Astrocyte (in vitro differentiated cells and primary cell): ENCODE measurements around the gene MFSD1. TPM values are rescaled to one million over a fixed set of nuclear protein-coding genes. Genes with fewer than 3 reads are reported as not detected.

Source experiments
- DNase-seq: peaks from one replicate; pipeline ENCODE4 v3.0.0-alpha.2; 2010; ENCODE audit warnings: low read depth
- FAIRE-seq: peaks from 2 replicates; lab custom pipeline; 2011; peaks lifted over from hg19 to GRCh38; lab: Jason Lieb, UNC
- H2AFZ ChIP-seq: 2 replicates; pipeline ENCODE4 v1.6.0; 2012; ENCODE audit warnings: low read depth, low read length, inconsistent platforms
- H3K27ac ChIP-seq: 2 replicates; pipeline ENCODE4 v1.5.1; 2011; ENCODE audit warnings: low read depth, low read length, inconsistent platforms
- H3K27me3 ChIP-seq: 2 replicates; pipeline ENCODE4 v1.6.0; 2011; ENCODE audit warnings: low read length, inconsistent platforms; ENCODE audit not compliant: insufficient read depth
- H3K36me3 ChIP-seq: 2 replicates; pipeline ENCODE4 v1.5.1; 2011; ENCODE audit warnings: low read length, inconsistent platforms; ENCODE audit not compliant: insufficient read depth
- H3K4me1 ChIP-seq: 2 replicates; pipeline ENCODE4 v1.5.1; 2011; ENCODE audit warnings: low read length, inconsistent platforms; ENCODE audit not compliant: insufficient read depth
- H3K4me2 ChIP-seq: 2 replicates; pipeline ENCODE4 v1.6.0; 2012; ENCODE audit warnings: low read length, inconsistent platforms
- H3K4me3 ChIP-seq: 2 replicates; pipeline ENCODE4 v1.5.1; 2011; ENCODE audit warnings: low read depth, mild to moderate bottlenecking, low read length, inconsistent platforms; ENCODE audit not compliant: insufficient read depth
- H3K79me2 ChIP-seq: 2 replicates; pipeline ENCODE4 v1.6.0; 2012; ENCODE audit warnings: mild to moderate bottlenecking, low read length, inconsistent platforms; ENCODE audit not compliant: insufficient read depth
- H3K9ac ChIP-seq: 2 replicates; pipeline ENCODE4 v1.6.0; 2012; ENCODE audit warnings: mild to moderate bottlenecking, low read length, inconsistent platforms
- H3K9me3 ChIP-seq: 2 replicates; pipeline ENCODE4 v1.5.1; 2012; ENCODE audit warnings: low read depth, mild to moderate bottlenecking, low read length, inconsistent platforms; ENCODE audit not compliant: insufficient read depth
- H4K20me1 ChIP-seq: 2 replicates; pipeline ENCODE4 v1.6.0; 2012; ENCODE audit warnings: low read length, inconsistent platforms; ENCODE audit not compliant: insufficient read depth
- H3K27ac Mint-ChIP-seq: one replicate; pipeline ENCODE4 v1.8.0; 2021; ENCODE audit warnings: mild to moderate bottlenecking, mixed read lengths; ENCODE audit not compliant: unreplicated experiment
- H3K27me3 Mint-ChIP-seq: one replicate; pipeline ENCODE4 v1.8.0; 2021; ENCODE audit warnings: low read depth, mixed read lengths; ENCODE audit not compliant: unreplicated experiment
- H3K36me3 Mint-ChIP-seq: one replicate; pipeline ENCODE4 v1.8.0; 2021; ENCODE audit warnings: low read depth, mixed read lengths; ENCODE audit not compliant: unreplicated experiment
- H3K4me1 Mint-ChIP-seq: one replicate; pipeline ENCODE4 v1.8.0; 2021; ENCODE audit warnings: low read depth, mixed read lengths; ENCODE audit not compliant: unreplicated experiment
- H3K4me3 Mint-ChIP-seq: one replicate; pipeline ENCODE4 v1.8.0; 2021; ENCODE audit warnings: mild to moderate bottlenecking, moderate library complexity, mixed read lengths; ENCODE audit not compliant: unreplicated experiment
- H3K9me3 Mint-ChIP-seq: one replicate; pipeline ENCODE4 v1.8.0; 2021; ENCODE audit warnings: mild to moderate bottlenecking, mixed read lengths; ENCODE audit not compliant: unreplicated experiment
- EZH2 ChIP-seq: IDR thresholded peaks from 2 replicates; pipeline ENCODE4 v1.6.1; 2012; ENCODE audit warnings: mild to moderate bottlenecking, low read length, inconsistent platforms; ENCODE audit not compliant: insufficient read depth
- total RNA-seq: library from RNA; stranded (reverse); gene quantifications from 2 replicates; pipeline ENCODE4 v1.2.1, GENCODE V29; 2021
- TF ChIP-seq, protein P1 (sequence below): IDR thresholded peaks from 2 replicates; pipeline ENCODE4 v1.5.1; 2011; ENCODE audit warnings: low read depth, mild to moderate bottlenecking, inconsistent platforms, low read length, moderate library complexity; ENCODE audit not compliant: insufficient read depth

Gene MFSD1
- total RNA-seq, 1 donor from 2014 or later: 62.2 TPM

DNA sequence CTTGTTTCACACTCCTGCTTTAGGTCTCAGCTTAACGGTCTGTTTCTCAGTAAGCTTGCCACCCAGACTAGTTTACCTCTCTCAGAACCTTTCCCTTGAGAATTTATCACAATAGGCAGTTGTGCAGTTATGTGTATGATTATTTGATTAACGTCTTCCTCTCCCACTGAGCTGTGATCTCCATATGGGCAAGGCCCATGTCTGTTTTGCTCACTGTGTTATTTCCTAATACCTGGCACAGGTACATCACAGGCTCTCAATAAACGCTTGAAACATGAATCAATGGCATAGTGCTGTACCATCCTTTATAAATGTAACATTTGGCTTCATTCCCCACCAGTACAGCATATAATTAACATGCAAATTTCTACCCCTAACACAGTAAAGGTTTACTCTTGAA, 40.5 kb upstream of the MFSD1 start:
- Histone ChIP-seq H3K27ac (no peak overlapping the region), H3K4me1 (peaks cover 5% of the 10 kb centered on the region), H3K9me3 (no peaks in the 10 kb centered on the region), H3K9ac (no peak overlapping the region), H3K27me3 (no peaks in the 10 kb centered on the region), H3K4me3 (no peak overlapping the region), H3K79me2 (no peaks in the 10 kb centered on the region), H3K36me3 (no peaks in the 10 kb centered on the region), H2AFZ (no peak overlapping the region), H4K20me1 (no peaks in the 10 kb centered on the region), H3K4me2 (no peak overlapping the region)
- TF ChIP-seq EZH2: no peak
- TF ChIP-seq, protein P1, sequence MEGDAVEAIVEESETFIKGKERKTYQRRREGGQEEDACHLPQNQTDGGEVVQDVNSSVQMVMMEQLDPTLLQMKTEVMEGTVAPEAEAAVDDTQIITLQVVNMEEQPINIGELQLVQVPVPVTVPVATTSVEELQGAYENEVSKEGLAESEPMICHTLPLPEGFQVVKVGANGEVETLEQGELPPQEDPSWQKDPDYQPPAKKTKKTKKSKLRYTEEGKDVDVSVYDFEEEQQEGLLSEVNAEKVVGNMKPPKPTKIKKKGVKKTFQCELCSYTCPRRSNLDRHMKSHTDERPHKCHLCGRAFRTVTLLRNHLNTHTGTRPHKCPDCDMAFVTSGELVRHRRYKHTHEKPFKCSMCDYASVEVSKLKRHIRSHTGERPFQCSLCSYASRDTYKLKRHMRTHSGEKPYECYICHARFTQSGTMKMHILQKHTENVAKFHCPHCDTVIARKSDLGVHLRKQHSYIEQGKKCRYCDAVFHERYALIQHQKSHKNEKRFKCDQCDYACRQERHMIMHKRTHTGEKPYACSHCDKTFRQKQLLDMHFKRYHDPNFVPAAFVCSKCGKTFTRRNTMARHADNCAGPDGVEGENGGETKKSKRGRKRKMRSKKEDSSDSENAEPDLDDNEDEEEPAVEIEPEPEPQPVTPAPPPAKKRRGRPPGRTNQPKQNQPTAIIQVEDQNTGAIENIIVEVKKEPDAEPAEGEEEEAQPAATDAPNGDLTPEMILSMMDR: no peak
- H3K4me1 Mint-ChIP-seq: no peaks in the 10 kb centered on the region
- FAIRE-seq (no peak), DNase-seq (no peak)
- H3K9me3 Mint-ChIP-seq: no peaks in the 10 kb centered on the region
- no peak overlapping the region for H3K27ac Mint-ChIP-seq
- H3K27me3 Mint-ChIP-seq: peaks cover 4% of the 10 kb centered on the region
- H3K4me3 Mint-ChIP-seq: no peak overlapping the region
- peaks cover 1% of the 10 kb centered on the region for H3K36me3 Mint-ChIP-seq

- no peak for FAIRE-seq
- H2AFZ ChIP-seq: no peak overlapping the region
Measured at GRCh38 chr3:158762701-158763100, 39.2 kb upstream of the MFSD1 start.

DNA sequence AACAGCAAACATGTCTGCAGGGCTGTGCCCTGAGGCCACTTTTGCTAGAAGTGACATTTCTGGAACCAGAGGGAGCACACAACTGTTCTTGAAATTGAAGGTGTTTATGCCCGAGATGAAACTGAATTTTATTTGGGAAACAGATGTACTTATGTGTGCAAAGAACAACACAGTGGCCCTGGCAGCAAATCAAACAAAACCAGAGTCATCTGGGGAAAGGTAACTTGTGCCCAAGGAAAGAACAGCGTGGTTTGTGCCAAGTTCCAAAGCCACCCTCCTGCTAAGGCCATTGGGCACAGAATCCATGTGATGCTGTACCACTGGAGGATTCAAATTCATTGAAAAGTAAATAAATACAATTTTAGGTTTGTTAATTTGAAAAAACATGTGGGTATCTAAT, 38.4 kb upstream of the MFSD1 start:
- FAIRE-seq (no peak), DNase-seq (no peak)
- Histone ChIP-seq H3K4me2 (no peak overlapping the region), H3K4me3 (no peak overlapping the region), H3K4me1 (peaks cover 13% of the 10 kb centered on the region), H2AFZ (no peak overlapping the region), H3K9ac (no peak overlapping the region), H3K9me3 (no peaks in the 10 kb centered on the region), H4K20me1 (no peaks in the 10 kb centered on the region), H3K79me2 (no peaks in the 10 kb centered on the region), H3K27ac (no peak overlapping the region), H3K36me3 (no peaks in the 10 kb centered on the region), H3K27me3 (no peaks in the 10 kb centered on the region)
- TF ChIP-seq, protein P1: no peak
- peaks cover 4% of the 10 kb centered on the region for H3K27me3 Mint-ChIP-seq
- peaks cover 8% of the 10 kb centered on the region for H3K4me1 Mint-ChIP-seq
- peaks cover 4% of the 10 kb centered on the region for H3K36me3 Mint-ChIP-seq
- H3K27ac Mint-ChIP-seq: no peak overlapping the region
- H3K4me3 Mint-ChIP-seq: no peak overlapping the region
- H3K9me3 Mint-ChIP-seq: no peaks in the 10 kb centered on the region

More at GRCh38 chr3:158762701-158763100, 39.2 kb upstream of the MFSD1 start:
- Histone ChIP-seq H3K9me3 (no peaks in the 10 kb centered on the region), H3K36me3 (no peaks in the 10 kb centered on the region), H4K20me1 (no peaks in the 10 kb centered on the region), H3K4me3 (no peak overlapping the region), H3K9ac (no peak overlapping the region), H3K4me2 (no peak overlapping the region), H3K4me1 (peaks cover 6% of the 10 kb centered on the region), H3K27ac (no peak overlapping the region), H3K79me2 (no peaks in the 10 kb centered on the region), H3K27me3 (no peaks in the 10 kb centered on the region)
- no peak for DNase-seq
- Mint-ChIP-seq H3K9me3 (no peaks in the 10 kb centered on the region), H3K4me3 (no peak overlapping the region), H3K27me3 (peaks cover 4% of the 10 kb centered on the region), H3K36me3 (peaks cover 4% of the 10 kb centered on the region), H3K4me1 (peaks cover under 1% of the 10 kb centered on the region), H3K27ac (no peak overlapping the region)
- TF ChIP-seq EZH2: no peak
- TF ChIP-seq, protein P1: no peak
